ENCODE results near the gene ALMS1.
"Not testable (repeated sequence)": the region's sequence is repeated elsewhere in the genome, so short reads cannot be mapped to it uniquely, and the experiment has no call there.

ALMS1 gene

DNA sequence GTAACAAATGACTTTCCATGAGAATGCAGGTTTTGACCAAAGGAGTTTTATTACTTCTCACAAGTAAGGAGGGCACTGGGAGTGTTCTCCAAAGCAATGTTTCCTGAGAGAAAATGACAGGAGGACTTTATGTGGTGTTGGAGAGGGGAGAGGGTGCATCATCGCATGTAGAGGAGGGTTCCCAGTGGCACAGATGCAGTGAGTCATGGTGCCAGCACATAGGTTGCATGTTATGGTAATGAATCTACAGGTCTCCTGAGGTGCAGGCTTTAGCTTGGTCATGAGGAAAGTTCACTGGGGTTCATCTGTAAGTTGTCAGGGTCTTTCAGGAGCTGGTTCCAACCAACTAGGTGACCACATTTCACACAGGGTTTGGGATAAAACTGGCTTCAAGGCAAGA, 226.2 kb downstream of the ALMS1 start:
- in situ Hi-C loops (cut with HindIII; ENCODE audit: low sequenced_read_pairs): no loop called here

DNA sequence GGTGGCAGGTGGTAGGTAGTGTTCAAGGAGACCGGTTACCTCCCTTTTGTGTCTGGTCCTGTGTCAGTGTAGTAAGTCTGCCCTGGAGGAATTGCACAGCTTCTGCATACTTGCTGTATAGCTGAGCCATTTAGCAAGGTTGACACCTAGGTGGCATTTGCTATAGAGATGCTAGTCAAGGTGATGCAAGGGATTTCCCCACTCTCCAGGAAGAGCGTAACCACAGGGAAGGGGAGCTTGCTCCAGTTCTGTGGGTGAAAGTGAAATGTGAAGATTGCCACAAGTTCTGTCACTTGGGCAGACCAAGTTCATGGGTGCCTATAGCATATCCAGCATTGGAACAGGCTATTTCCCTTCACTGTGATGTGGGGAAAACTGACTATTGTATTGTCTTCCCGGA, 228.5 kb downstream of the ALMS1 start:
- in situ Hi-C loops (cut with HindIII; ENCODE audit: low sequenced_read_pairs): no loop called here

DNA sequence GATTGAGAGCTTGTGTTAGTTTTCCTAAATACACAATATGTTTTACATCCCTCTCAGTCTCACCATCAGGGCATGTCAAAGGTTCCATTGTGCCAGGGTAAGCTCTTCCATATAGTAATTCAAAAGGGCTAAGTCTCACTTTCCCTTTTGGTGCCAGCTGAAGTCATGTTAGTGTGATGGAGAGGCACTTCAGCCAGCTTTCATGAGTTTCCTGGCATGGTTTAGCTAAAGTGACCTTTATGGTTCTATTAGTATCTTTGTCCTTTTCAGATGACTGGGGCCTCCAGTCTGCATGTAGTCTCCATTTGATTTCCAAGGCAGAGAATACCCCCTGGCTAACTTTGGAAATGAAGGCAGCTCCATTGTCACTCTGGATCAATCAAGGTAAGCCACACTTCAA, 229.4 kb downstream of the ALMS1 start:
- in situ Hi-C loops (cut with HindIII; ENCODE audit: low sequenced_read_pairs): no loop called here

DNA sequence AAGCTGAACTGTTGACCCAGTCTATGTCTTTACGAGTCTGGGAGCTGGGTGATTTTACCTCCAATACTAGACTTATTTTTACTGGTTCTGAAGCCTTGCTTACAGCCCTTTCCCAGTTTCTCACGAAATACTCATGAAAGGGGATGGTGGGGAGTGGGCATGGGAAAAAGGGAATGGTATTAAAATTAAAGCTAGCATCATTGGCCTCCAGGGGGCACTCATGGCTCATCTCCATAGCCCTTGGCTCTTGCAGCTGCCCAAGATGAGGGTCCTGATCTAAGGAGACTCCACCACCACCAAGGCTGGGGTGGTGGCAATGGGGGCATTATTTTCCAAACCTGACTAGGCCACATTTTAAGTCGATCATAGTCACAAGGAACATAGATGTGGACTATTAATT, 234.3 kb downstream of the ALMS1 start:
- in situ Hi-C loops (cut with HindIII; ENCODE audit: low sequenced_read_pairs): not testable (repeated sequence)

DNA sequence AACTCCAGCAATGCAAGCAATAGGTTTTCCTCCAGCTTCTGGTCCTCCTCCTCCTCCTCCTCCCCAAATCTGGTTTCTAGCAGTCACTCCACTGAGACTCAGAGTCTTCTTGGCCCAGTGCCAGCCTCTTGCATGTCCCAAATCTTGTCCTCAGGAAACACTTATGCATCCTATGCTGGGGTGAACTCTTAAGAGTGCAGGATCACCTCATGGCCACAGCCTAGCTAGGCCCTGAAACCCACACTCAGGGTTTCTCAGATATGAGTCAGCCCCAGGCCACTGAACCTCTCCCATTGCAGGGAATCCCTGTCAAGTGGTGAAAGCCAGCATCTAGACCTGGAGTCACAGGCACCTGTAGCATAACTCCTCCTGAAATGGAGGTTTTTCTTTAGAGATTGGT, 238.4 kb downstream of the ALMS1 start:
- in situ Hi-C loops (cut with HindIII; ENCODE audit: low sequenced_read_pairs): not testable (repeated sequence)

DNA sequence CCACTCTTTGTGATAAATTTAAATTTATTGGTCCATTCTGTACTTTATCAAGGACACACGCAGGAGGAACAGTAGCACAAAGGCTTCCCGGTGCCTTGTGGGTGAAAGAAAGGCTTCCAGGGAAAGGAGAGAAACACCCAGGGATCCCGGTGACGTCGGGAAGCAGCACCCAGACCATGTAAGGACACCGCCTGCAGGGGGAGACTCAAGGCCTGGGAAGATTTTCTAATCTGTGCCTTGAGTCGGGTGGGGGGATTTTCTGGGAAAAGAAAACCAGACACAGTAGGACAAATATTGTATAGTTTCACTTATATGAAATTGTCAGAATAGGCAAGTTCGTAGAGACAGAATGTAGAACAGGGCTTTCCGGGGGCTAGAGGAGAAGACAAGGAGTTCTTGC, 239.0 kb downstream of the ALMS1 start:
- in situ Hi-C loops (cut with HindIII; ENCODE audit: low sequenced_read_pairs): not testable (repeated sequence)

DNA sequence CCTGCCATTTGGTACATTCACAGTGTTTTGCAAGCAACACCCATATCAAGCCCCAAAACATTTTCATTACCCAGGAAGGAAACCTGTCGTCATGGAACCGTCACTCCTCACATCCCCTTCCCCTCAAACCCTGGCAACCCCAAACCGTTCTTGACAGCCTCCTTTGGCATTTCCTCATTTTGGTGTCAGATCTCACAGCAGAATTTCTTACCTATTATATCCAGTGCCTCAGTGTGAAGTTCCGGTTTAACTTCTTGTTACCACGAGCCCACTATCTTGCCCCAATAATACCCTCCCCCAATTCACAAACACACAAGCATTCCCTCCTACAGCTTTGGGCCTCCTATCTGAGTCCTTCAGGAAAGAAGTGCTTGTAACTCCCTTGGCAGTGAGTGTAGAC, 240.6 kb downstream of the ALMS1 start:
- in situ Hi-C loops (cut with HindIII; ENCODE audit: low sequenced_read_pairs): not testable (repeated sequence)

DNA sequence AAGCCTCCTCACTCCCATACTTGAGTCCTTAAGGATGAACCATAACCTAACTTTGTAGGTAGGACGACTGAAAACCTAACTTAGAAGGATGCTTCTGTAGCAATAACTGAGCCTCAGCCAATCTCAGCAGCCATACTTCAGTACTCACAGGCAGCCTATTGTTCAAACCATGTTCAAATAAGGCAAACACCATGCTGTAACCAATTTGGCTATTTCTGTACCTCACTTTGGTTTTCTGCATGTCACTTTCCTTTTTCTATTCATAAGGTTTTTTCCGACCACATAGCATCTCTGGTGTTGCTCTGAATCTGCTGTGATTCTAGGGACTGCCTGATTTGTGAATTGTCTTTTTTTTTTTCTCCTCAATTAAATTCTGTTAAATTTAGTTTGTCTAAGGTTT, 242.9 kb downstream of the ALMS1 start:
- in situ Hi-C loops (cut with HindIII; ENCODE audit: low sequenced_read_pairs): not testable (repeated sequence)

DNA sequence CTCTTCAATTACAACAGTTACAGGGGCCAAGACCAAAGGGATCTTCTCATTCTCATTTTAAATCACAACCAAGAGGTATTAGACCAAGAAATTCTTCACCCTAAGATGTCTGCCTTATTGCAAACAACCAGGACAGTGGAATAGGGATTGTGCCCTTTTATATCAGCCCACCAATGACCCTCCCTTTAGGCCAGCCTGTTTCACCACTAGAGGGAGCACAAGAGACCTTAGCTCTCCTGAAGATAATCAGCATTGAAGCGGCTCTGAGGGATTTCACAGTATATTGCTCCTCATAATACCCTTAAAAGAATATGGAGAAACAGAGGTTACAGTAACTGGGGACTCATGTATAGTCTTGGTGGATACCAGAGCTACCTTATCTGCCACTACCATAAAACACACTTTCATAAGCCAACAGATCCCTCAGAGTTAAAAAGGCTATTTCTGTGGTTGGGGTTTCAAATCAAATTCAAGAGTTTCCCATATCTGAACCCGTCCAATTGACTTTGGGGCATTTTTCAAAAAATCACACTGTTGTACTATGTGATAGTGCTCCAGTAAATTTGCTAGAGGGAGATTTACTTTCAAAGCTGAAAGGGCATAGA, 245.1 kb downstream of the ALMS1 start:
- in situ Hi-C loops (cut with HindIII; ENCODE audit: low sequenced_read_pairs): not testable (repeated sequence)

DNA sequence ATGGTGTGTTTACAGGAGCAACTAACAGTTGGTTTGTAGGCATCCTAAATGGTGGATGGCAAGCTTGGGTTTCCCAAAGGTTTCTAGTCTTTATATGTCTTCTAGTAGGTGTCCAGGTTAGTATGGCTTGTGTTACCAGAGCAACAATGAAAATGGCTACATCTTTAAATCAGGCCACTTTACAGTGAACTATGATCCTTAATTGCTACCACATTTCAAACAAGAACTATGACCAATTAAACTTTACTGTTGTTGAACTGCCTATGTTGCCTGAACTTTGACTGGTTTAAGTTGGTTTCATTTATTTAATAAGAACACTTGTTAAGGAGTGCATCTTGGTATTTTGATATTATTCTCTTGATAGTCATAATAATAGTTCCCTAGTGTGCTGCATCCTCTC, 251.3 kb downstream of the ALMS1 start:
- in situ Hi-C loops (cut with HindIII; ENCODE audit: low sequenced_read_pairs): not testable (repeated sequence)

DNA sequence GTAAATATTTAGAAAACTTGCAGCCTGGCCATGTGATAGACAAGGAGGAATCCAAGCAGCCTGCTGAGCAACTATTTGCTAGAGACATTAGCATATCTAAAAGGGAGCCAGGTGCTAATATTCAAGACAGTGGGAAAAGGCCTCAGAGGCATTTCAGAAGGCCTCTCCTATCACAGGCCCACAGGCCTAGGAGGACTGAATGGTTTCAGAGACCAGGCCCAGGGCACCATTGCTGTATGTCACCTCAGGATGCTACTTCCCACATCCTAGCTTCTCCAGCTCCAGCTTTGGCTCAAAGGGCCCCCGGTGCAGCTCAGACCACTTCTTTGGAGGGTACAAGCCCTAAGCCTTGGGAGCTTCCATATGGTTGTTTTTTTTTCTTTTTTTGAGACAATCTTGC, 252.8 kb downstream of the ALMS1 start:
- in situ Hi-C loops (cut with HindIII; ENCODE audit: low sequenced_read_pairs): no loop called here

DNA sequence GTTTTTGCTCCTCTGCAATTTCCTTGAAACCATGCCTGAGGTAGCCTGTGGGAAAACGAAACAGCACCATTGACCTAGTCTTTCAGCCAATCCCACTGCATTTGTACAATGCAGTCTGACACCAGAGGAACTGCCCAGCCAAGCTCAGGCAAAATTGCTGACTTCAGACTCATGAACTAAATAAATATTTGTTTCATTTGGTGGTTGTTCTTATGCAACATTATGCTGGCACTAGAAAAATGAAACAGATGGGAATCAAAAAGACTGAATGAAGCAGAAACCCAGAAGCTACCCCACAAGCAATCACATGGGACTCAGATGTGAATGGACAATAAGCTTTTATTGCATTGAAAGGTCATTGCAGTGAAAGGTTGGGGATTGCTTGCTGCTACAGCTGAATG, 254.9 kb downstream of the ALMS1 start:
- in situ Hi-C loops (cut with HindIII; ENCODE audit: low sequenced_read_pairs): no loop called here

DNA sequence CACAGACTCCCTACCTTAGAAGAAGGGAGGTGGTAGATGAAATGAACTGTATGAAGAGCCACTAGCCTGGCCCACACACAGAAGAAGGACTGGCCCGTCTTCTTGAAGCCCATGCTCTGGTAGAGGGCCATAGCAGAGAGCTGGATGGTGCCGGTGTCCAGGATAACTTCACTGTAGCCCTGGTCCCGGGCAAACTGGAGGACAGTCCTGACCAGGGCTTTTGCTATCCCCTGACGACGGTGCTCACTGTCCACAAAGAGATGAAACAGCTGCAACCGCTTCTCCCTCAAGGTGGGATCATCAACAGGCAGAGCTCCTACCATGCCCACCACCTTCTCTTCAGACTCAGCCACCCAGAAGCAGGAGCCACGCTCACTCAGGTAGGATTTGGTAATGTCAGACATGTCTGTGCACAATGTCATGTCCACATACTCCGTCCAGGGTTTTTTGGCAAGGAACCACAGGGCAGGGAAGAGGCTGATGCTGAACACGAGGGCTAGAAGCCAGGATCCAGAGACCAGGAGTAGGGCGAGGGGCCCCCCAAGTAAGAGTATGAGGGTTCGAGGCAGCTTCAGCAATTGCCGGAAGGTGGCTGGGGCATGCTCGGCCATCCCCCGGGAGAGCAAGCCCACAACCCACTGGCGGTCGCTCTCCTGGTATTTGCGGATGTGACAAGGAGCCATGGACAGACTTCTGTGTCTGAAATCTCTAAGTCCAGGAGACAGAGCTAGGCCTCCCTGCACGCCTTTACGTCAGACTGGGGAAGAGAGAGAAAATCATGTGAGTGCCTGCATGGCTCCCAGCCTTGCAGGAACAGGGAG, 255.5 kb downstream of the ALMS1 start:
- in situ Hi-C loops (cut with HindIII; ENCODE audit: low sequenced_read_pairs): no loop called here

DNA sequence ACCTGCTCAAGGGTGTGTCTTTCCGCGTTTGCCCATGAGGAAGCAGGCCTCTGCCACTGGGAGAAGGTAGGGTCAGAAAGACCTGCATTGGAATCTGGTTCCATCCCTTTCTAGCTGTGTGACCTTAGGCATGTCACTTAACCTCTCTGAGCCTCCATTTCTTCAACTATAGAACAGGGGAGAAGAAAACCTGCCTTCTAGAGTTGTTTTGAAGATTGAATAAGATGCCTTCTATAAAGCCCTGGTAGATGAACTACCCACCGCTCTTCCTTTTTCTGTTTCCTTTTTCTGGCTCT, 256.1 kb downstream of the ALMS1 start:
- in situ Hi-C loops (cut with HindIII; ENCODE audit: low sequenced_read_pairs): no loop called here

DNA sequence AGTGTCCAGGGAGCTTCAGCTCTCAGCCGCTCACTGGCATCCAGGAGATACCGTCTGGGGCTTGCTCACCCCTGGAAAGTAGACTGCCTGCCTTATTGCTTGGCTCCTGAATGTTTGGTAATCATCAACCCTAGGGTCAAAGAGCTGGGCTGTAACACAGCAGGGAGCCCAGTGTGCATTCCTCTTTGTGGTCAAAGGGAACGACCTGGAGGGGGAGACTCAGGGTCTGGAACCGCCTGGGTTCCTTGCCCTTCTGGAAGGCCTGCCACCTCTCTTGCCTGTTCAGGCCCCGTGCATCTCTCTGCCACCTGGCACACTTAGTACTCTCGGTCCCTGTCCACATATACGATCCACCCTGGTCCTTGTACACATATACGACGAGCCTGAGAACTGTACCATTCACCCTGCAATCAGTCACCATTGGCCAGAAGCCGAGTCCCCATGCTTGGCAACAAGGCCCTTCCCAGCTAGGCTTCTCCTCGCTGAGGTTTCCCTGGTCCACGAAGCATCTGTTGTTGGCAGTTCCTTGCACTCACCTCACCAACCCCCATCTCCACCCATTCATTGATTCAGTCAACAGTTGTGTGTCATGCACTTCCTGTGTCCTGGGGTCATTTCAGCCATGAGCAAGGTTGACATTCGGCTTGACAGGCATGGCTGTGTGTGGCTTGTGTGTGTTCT, 256.8 kb downstream of the ALMS1 start, which contains the start of gene NAT8:
NAT8 (minus strand) TSS at position 85 of the 681 bp plus-strand sequence. CDS start 794 bp downstream, outside the sequence.
- in situ Hi-C loops (cut with HindIII; ENCODE audit: low sequenced_read_pairs): no loop called here

DNA sequence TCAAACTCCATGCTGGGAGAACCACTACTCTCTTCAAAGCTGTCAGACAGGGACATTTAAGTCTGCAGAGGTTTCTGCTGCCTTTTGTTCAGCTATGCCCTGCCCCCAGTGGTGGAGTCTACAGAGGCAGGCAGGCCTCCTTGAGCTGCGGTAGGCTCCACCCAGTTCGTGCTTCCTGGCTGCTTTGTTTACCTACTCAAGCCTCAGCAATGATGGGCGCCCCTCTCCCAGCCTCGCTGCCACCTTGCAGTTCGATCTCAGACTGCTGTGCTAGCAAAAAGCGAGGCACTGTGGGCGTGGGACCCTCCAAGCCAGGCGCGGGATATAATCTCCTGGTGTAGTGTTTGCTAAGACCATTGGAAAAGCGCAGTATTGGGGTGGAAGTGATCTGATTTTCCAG, 262.1 kb downstream of the ALMS1 start:
- in situ Hi-C loops (cut with HindIII; ENCODE audit: low sequenced_read_pairs): not testable (repeated sequence)

DNA sequence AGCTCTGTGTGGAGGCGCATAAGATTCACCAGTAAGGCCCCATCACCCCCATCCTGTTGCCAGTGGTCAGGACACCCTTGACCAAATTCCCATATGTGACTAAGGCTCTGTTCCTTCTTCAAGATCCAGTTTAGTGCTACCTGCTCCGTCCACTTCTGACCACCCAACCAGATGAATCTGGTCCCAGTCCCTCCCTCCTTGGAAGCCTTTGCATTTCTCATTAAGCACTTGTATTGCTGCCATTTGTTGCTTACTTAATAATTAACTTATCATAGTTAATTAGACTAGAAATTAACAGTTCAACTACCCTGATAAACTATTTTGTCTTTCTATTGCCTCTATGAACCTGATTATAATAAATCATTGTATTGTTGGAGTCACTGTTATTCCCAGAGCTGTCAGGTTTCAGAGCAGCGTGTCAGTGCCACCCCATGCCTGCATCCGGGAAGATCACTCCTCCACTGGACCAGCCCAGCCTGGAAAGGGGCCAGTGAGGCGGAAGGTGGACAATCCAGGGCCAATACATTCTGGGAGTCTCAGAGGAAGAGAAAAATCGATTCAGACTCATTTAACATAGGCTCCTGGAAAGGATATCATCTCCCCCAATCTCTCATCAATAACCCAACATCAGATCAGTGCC, 266.1 kb downstream of the ALMS1 start:
- in situ Hi-C loops (cut with HindIII; ENCODE audit: low sequenced_read_pairs): no loop called here

DNA sequence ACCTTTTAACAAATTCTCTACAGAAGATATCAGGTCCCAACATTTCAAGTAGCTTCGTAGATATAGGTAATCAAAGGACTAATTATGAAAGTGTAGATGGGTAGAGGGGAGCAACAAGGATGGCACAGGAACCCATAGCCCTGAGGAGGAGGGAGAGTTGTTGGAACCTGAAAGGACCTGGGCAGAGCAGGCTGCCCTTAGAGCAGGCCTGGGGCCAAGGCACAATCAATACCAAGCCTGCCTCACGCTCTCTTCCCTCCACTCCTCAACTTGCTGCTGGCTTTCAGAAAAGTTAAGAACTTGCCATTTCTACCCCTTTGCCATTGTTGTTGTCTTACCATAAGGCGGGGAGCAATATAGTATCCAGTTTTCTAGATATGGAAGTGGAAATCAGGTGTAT, 266.7 kb downstream of the ALMS1 start:
- in situ Hi-C loops (cut with HindIII; ENCODE audit: low sequenced_read_pairs): no loop called here

DNA sequence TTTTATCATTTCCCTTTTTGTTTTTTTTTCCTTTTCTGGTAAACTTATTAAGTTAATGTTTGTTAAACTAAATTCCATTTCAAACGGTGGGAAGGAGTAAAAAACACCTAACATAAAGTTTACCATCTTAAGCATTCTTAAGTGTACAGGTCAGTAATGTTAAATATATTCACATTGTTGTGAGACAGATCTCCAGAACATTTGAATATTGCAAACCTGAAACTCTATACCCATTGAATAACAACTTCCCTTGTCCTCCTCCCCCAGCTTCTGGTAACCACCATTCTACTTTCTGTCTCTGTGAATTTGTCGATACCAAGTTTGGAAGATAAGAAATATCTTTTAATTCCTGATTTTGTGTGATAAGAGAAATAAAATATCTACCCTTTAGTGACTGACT, 268.5 kb downstream of the ALMS1 start:
- in situ Hi-C loops (cut with HindIII; ENCODE audit: low sequenced_read_pairs): no loop called here
